ENCODE results near the gene PRC1.
A peak's percentile ranks its signal among the peaks of the same experiment; 100 is the strongest.
"Not testable (repeated sequence)": the region's sequence is repeated elsewhere in the genome, so short reads cannot be mapped to it uniquely, and the experiment has no call there.

Gene PRC1

DNA sequence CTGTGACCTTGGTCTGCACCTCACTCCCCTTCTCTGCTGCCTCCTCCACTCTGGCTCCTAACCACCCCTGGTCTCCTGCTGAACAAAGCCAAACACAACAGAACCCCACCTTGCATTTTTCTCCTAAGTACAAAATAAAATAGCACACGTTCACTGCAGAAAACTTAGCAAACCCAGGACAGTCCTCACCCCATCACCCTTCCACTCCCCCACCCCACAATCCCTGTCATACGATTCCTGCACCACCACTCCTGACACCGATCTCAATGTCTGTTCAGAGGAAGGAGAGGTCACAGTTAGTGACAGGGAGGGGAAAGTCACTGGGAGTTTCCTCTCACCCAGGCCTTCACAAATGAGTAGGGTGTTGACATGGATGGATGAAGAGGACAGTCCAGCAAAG, 23.8 kb upstream of the PRC1 start:
- in situ Hi-C loops (cut with HindIII; ENCODE audit: low sequenced_read_pairs) = no loop called here
- no peak for DNase-seq (ENCODE audit: low read depth)
- TF ChIP-seq, protein P1, sequence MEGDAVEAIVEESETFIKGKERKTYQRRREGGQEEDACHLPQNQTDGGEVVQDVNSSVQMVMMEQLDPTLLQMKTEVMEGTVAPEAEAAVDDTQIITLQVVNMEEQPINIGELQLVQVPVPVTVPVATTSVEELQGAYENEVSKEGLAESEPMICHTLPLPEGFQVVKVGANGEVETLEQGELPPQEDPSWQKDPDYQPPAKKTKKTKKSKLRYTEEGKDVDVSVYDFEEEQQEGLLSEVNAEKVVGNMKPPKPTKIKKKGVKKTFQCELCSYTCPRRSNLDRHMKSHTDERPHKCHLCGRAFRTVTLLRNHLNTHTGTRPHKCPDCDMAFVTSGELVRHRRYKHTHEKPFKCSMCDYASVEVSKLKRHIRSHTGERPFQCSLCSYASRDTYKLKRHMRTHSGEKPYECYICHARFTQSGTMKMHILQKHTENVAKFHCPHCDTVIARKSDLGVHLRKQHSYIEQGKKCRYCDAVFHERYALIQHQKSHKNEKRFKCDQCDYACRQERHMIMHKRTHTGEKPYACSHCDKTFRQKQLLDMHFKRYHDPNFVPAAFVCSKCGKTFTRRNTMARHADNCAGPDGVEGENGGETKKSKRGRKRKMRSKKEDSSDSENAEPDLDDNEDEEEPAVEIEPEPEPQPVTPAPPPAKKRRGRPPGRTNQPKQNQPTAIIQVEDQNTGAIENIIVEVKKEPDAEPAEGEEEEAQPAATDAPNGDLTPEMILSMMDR (IDR thresholded peaks at IDR 0.05; ENCODE audit: low read depth, low read length, missing control alignments) = no peak
- H3K4me3 ChIP-seq (ENCODE audit: low read depth, low read length) = no peak overlapping the region

GRCh38 chr15:91017716-91018115, 23.4 kb upstream of the PRC1 start:
- in situ Hi-C loops (cut with HindIII; ENCODE audit: low sequenced_read_pairs) = no loop called here
- DNase-seq (ENCODE audit: low read depth) = no peak
- TF ChIP-seq, protein P1 (IDR thresholded peaks at IDR 0.05; ENCODE audit: low read depth, low read length, missing control alignments) = no peak
- no peak overlapping the region for H3K4me3 ChIP-seq (ENCODE audit: low read depth, low read length)

DNA sequence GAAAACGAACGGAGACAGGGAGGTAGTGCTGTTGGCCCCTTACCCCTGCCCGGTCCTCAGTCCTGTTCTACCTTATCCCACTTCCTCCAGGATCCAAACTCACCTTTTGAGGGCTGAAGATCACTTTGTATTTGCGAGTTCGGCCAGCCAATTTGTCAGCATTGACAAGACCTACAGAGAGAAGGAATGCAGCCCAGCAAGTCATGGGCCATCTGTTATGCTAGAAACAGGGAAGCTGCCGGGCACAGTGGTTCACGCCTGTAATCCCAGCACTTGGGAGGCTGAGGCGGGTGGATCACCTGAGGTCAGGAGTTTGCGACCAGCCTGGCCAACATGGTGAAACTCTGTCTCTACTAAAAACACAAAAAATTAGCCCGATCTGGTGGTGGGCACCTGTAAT, 19.4 kb upstream of the PRC1 start:
- in situ Hi-C loops (cut with HindIII; ENCODE audit: low sequenced_read_pairs); DNase-seq (ENCODE audit: low read depth); H3K4me3 ChIP-seq (ENCODE audit: low read depth, low read length): not testable (repeated sequence)

DNA sequence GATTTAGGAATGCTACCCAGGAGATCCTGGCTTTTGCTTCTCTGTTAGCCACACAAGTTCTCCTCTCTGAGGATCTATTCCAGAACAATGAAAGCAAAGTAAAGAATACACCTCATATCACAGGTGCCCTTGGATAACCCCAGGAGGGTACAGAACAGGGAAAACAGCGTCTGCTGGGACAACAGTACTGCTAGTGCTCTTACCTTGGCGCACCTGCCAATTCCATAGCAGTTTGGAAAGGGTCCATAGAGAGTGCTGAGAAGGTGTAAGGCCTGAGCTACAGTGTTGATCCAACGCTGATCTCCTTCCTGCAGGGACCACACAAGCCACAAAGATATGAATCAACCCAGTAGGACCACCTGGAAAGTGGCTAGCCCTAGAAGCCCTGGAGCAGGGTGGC, 12.9 kb upstream of the PRC1 start:
- in situ Hi-C loops (cut with HindIII; ENCODE audit: low sequenced_read_pairs) = no loop called here
- no peak for DNase-seq (ENCODE audit: low read depth)
- TF ChIP-seq, protein P1 (IDR thresholded peaks at IDR 0.05; ENCODE audit: low read depth, low read length, missing control alignments) = no peak
- no peak overlapping the region for H3K4me3 ChIP-seq (ENCODE audit: low read depth, low read length)

- TF ChIP-seq, protein P1 (IDR thresholded peaks at IDR 0.05; ENCODE audit: low read depth, low read length, missing control alignments) = no peak
- H3K4me3 ChIP-seq (ENCODE audit: low read depth, low read length) = no peak overlapping the region
- in situ Hi-C loops (cut with HindIII; ENCODE audit: low sequenced_read_pairs) = no loop called here
- no peak for DNase-seq (ENCODE audit: low read depth)
Observed at GRCh38 chr15:91001209-91001608, 6.9 kb upstream of the PRC1 start.

DNA sequence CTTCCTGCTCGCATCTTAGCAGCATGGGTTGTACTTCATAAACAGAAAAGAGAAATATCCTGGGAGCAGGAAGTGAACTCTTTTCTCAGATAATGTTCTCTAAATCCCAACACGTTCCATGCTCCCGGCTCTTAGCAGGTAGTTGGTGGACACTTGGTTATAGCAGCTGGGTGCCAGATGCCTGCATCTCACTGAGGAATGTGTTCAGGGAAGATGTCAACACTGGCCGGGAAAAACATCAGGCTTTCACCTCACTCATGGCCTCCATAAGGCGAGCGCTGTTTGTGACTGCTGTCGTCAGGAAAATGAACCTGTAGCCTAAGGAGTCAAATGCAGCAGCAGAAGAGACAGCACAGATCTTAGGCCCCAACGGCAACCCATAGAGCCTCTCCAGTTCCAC, 4.4 kb upstream of the PRC1 start:
- DNase-seq (ENCODE audit: low read depth) = no peak
- in situ Hi-C loops (cut with HindIII; ENCODE audit: low sequenced_read_pairs) = no loop called here
- no peak overlapping the region for H3K4me3 ChIP-seq (ENCODE audit: low read depth, low read length)
- TF ChIP-seq, protein P1 (IDR thresholded peaks at IDR 0.05; ENCODE audit: low read depth, low read length, missing control alignments) = no peak

DNA sequence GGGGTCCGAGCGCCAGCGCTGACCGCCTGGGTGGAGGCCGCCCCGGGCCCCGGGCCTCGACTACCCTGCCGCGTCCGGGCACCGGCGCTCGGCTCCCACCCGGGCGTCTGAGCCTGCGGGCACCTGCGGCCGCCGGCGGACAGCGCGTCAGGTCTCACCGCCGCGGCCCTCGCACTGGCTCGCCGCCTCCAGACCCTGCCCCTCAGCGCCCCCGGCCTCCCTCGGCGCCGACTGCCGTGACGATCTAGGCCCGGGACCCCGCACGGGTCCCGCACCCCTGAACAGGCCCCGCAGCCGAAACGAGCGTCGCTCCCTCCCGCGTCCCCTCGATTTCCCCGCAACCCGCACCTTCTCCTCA, 297 bp downstream of the PRC1 start:
- no peak for DNase-seq (ENCODE audit: low read depth)
- in situ Hi-C loops (cut with HindIII; ENCODE audit: low sequenced_read_pairs) = no loop called here
- peak overlapping the region; percentile 79 for H3K4me3 ChIP-seq (ENCODE audit: low read depth, low read length)
- TF ChIP-seq, protein P1 (IDR thresholded peaks at IDR 0.05; ENCODE audit: low read depth, low read length, missing control alignments) = no peak

Measured in astrocyte of the cerebellum (primary cell).